Colonic mucosa (tissue), 4 donors: ENCODE data around the gene CORO2B. TPM values are rescaled to one million over a fixed set of nuclear protein-coding genes. Genes with fewer than 3 reads are reported as not detected.

ENCODE experiments used
- DNase-seq: peaks from one replicate; pipeline ENCODE4 v3.0.0-alpha.2; 2020
- H3K27ac ChIP-seq: fragments of 200-600 bp; one replicate; pipeline ENCODE4 v1.8.0; 2021
- H3K27me3 ChIP-seq: fragments of 200-600 bp; one replicate; pipeline ENCODE4 v1.8.0; 2021
- H3K36me3 ChIP-seq: fragments of 200-600 bp; one replicate; pipeline ENCODE4 v1.8.0; 2021
- H3K4me1 ChIP-seq: fragments of 200-600 bp; one replicate; pipeline ENCODE4 v1.8.0; 2021; ENCODE audit warnings: mild to moderate bottlenecking
- H3K4me3 ChIP-seq: fragments of 200-600 bp; one replicate; pipeline ENCODE4 v1.8.0; 2021
- H3K9ac ChIP-seq, 2 donors: one replicate each; pipeline ENCODE4 v1.7.0; 2013; ENCODE audit warnings: control low read depth in 2 of 2, low read depth in 2 of 2, low read length in 2 of 2
- H3K9me3 ChIP-seq: fragments of 200-600 bp; one replicate; pipeline ENCODE4 v1.8.0; 2021
- intact Hi-C: fragments of 100-400 bp; cut with DNase I; formaldehyde crosslinking; loops from one replicate; pipeline ENCODE4 v1.14.1; 2022
- total RNA-seq, 2 donors: library from RNA; stranded (reverse); fragmentation: NEBNext Ultra II Directional in 1 of 2; extraction: Animal tissue kit (Norgen Biotek cat#: 25700) in 1 of 2; gene quantifications; one replicate each; pipeline ENCODE4 v1.2.1, GENCODE V29; 2021
- TF ChIP-seq, protein P1 (sequence below): fragments of 200-600 bp; IDR thresholded peaks from one replicate; pipeline ENCODE4 v1.8.0; 2022; ENCODE audit warnings: antibody characterized with exemption, mild to moderate bottlenecking
- donor health status: healthy.
- donor health status: DM: no; HTN: no; CAD: no.
- donor health status: DM: no; HTN: no; CAD: no.

Gene CORO2B
- total RNA-seq, 2 donors from 2014 or later, result 0.77 to 1.2 TPM

DNA sequence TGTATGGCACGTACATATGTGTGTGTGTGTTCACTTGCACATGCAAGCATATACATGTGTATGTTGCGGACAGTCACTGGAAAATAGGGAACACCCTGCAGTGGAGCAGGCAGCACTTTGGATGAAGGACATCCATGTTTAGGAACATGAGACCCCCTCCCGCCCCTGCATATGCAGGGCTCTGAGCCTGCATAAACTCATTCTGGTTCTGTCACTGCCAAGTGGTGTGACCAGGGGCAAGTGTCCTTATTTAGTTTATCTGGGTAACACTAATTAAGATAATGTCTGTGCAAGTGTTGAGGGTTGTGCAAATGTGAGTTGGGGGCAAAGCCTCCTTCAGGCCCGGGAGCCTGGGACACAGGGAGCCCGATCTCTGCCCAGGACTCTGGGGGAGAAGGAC lies 105.7 kb downstream of the CORO2B start:
- H3K27me3 ChIP-seq, result no peaks in the 10 kb centered on the region
- no peak overlapping the region for H3K4me3 ChIP-seq
- intact Hi-C loops, result no loop called here
- DNase-seq, result no peak
- H3K27ac ChIP-seq, result no peak overlapping the region
- H3K9me3 ChIP-seq, result no peaks in the 10 kb centered on the region
- TF ChIP-seq, protein P1, sequence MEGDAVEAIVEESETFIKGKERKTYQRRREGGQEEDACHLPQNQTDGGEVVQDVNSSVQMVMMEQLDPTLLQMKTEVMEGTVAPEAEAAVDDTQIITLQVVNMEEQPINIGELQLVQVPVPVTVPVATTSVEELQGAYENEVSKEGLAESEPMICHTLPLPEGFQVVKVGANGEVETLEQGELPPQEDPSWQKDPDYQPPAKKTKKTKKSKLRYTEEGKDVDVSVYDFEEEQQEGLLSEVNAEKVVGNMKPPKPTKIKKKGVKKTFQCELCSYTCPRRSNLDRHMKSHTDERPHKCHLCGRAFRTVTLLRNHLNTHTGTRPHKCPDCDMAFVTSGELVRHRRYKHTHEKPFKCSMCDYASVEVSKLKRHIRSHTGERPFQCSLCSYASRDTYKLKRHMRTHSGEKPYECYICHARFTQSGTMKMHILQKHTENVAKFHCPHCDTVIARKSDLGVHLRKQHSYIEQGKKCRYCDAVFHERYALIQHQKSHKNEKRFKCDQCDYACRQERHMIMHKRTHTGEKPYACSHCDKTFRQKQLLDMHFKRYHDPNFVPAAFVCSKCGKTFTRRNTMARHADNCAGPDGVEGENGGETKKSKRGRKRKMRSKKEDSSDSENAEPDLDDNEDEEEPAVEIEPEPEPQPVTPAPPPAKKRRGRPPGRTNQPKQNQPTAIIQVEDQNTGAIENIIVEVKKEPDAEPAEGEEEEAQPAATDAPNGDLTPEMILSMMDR, result no peak
- H3K9ac ChIP-seq, result no peak overlapping the region
- H3K4me1 ChIP-seq, result no peaks in the 10 kb centered on the region
- no peaks in the 10 kb centered on the region for H3K36me3 ChIP-seq

DNA sequence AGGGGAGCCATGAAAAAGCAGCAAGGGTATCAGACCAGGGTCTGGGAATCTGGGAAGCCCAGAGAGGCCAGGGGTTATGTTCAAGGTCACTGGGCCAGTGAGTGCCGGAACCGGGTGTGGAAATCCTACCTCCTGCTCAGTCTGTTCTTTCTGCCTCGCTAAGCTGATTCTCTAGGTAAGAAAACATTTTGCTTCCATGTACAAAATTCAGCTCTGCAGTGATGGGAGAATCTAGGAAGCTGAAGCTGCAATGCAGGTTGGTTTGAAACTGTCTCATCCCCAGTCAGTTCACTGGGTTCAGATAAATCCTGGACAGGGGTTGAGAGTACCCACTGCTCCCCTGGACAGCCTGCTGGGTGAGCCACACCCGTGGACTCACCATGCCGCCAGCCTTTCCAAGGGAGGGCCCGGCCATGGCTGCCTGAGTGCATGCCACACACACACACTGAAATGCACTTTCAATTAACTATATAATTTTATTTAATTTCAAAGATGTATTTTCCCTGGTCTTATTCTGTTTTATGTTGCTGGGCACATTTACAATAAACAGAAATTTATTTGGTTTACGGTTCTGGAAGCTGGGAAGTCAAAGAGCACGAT lies 108.4 kb downstream of the CORO2B start:
- Histone ChIP-seq H3K9ac (no peak overlapping the region), H3K4me1 (no peaks in the 10 kb centered on the region), H3K36me3 (no peaks in the 10 kb centered on the region), H3K27ac (no peak overlapping the region), H3K4me3 (no peak overlapping the region), H3K9me3 (no peaks in the 10 kb centered on the region), H3K27me3 (no peaks in the 10 kb centered on the region)
- intact Hi-C loops, result no loop called here
- TF ChIP-seq, protein P1, result no peak
- DNase-seq, result no peak

DNA sequence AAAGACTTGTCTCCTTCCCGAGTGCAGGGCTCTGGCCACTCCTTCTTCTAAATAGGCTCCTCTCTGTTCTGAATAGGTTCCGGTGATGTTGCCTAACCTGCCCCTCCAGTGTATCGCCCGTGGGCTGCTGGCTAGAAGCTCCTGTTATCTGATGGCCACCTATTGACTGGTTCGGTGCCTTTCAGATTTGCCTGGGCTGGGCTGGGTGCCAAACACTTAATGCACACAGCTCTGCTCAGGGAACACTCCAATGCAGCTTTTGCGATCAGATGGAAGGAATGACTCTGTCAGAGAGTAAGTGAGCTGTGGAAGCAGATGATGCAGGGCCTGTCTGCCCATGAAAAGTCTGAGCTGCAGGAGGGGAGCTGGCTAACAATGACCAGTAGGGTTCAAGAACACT lies 112.9 kb downstream of the CORO2B start:
- TF ChIP-seq, protein P1, result no peak
- no peak overlapping the region for H3K9ac ChIP-seq
- H3K36me3 ChIP-seq, result no peaks in the 10 kb centered on the region
- H3K4me1 ChIP-seq, result no peaks in the 10 kb centered on the region
- H3K9me3 ChIP-seq, result no peaks in the 10 kb centered on the region
- DNase-seq, result no peak
- H3K4me3 ChIP-seq, result no peak overlapping the region
- intact Hi-C loops, result no loop called here
- no peaks in the 10 kb centered on the region for H3K27me3 ChIP-seq
- H3K27ac ChIP-seq, result no peak overlapping the region

DNA sequence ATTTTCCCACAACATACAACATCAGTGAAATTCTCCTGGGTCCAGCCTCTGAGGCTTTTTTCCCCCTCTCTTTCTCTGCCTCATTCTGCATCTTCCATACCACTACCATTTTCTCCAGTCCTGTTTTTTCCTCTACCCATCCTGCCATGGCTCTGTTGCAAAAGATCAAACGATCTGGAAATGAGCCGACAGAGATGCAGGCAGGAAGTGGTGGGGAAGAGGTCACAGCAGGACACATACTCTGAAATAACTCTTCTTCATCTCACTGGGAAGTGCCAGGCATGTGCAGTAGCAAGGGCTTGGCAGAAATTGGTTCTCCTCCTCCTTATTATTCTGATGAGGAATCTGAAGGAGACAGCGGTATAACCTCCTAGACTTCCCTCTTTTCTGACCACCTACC lies 114.3 kb downstream of the CORO2B start:
- Histone ChIP-seq H3K9me3 (no peaks in the 10 kb centered on the region), H3K4me3 (no peak overlapping the region), H3K27ac (no peak overlapping the region), H3K9ac (no peak overlapping the region), H3K36me3 (no peaks in the 10 kb centered on the region), H3K4me1 (no peaks in the 10 kb centered on the region), H3K27me3 (no peaks in the 10 kb centered on the region)
- TF ChIP-seq, protein P1, result no peak
- intact Hi-C loops, result no loop called here
- no peak for DNase-seq

DNA sequence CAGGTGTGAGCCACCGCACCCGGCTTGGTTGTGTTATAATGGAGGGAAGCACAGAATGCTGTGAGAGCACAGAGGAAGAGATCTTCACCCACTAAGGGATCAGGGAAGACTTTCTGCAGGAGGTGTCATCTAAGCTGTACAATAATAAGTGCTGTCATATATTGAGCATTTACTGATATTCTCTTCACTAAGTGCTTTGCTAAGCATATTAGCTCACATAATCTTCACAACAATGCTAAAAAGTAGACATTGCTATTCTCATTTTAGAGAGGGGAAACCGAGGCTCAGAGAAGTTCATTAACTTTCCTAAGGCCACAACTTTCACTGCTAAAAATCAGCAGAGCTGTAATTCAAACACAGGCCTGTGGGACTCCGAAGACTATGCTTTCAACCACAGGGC lies 115.3 kb downstream of the CORO2B start:
- Histone ChIP-seq H3K27ac (no peak overlapping the region), H3K27me3 (no peaks in the 10 kb centered on the region), H3K36me3 (no peaks in the 10 kb centered on the region), H3K9me3 (no peaks in the 10 kb centered on the region), H3K4me3 (no peak overlapping the region), H3K4me1 (no peaks in the 10 kb centered on the region), H3K9ac (no peak overlapping the region)
- TF ChIP-seq, protein P1, result no peak
- intact Hi-C loops, result no loop called here
- DNase-seq, result no peak
